Measurements from ENCODE around the gene RPGRIP1L.
A peak's percentile ranks its signal among the peaks of the same experiment; 100 is the strongest.

RPGRIP1L gene

GRCh38 chr16:53703590-53704444, at the start of gene RPGRIP1L, which contains the start of gene FTO:
Gene RPGRIP1L (minus strand): TSS chr16:53703859. CDS start chr16:53700723, 3,136 bp downstream.
Gene FTO (plus strand): TSS chr16:53704156.
- peak; percentile 97 for DNase-seq

DNA sequence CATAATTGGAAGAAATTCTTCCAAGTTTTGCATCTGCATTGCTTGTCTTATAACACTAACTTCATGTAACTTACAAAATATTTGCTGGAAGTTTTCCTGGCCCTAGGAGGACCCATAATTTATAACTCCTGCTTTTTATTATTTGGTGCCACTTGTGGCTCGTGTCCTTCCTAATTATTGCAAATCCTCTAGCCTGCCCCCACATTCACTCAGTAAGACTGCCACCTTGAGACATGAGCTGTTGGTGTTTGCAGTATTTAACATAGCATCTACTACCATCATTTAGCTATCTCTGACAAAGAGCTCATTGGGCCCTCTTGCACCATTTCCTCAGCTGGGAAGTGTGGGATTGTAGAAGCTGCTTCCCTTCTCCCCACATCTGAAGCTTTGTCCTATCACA, 49.8 kb upstream of the RPGRIP1L start:
- DNase-seq = no peak

DNA sequence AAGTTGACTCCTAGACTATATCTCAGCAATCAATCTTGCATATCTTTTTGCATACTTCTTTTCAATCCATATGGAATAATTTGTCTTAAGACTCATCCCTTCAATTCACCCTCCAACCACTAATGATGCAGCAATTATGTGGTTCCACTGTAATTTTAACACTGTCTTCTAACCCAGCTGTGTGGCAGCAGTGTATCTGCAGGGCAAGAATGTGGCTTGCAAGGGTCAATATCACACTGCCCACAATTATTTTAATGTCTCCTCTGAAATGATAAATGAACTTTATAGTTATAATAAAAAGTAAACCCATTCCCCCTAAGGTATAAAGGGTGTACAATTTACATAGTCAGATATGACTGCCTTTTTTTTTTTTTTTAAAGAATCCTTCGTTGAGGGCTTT, 48.9 kb upstream of the RPGRIP1L start:
- no peak for DNase-seq

DNA sequence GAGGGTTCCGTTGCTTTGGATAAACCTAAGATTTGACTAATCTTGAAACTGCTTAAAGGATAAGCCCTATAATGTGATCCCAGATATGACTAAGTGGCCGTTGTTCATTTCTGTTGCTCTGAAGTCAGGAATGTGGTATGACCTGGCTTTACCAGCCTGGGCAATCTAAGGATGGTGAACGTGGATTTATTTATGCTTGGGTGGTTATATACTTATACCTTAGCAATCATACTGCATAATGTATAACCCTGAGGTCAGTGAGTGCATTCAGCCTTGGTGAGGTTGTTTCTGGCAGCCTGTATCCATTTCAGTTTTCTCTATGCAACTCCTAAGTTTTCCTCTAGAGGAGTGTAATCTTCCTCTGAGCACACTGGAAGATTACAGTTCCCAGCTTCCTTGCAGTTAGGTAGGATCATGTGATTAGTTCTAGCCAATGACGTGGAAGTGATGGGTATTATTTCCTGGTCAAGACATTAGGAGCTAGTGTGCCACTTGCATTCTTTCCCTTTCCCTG, 42.2 kb upstream of the RPGRIP1L start:
- DNase-seq = no peak

DNA sequence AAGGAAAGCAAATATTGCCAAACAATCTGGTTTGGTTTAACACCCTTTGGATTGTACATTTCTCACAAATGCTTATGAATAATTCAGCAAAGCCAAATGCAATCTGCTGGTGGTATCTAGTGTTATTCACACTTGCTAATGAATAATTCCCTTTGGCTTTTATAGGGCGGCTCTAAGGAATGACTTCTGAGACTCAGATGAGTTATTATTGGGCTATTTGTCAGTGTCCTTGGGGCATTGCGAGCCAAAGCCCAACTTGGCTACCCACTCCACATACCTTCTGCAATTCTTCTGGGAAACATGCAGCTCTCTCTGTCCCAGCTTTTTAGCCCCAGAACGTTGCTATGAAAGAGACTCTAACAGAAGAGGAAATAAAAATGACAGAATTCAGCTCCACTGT, 41.4 kb upstream of the RPGRIP1L start:
- DNase-seq = no peak

GRCh38 chr16:53744449-53744848, 40.8 kb upstream of the RPGRIP1L start:
- DNase-seq = peak; percentile 25

DNA sequence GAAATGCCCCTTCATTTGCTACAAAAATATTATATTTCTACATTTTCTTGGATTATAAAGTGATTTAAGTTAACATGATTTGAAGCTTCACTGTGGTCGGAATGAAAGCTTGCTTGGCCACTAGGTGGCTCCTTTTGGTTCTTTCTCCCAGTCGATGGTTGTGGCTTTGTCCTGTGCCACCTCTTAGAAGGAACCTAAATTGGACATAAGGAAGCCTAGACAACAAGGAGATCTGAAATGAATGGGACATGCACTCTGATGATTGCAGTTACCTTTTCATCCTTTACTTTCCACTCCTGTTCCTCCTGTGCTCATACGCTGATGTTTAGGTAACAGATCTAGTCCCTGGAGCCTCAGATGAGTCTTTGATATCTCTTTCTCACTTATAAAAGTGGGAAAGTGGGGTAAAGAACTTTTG, 39.5 kb upstream of the RPGRIP1L start:
- DNase-seq = no peak

DNA sequence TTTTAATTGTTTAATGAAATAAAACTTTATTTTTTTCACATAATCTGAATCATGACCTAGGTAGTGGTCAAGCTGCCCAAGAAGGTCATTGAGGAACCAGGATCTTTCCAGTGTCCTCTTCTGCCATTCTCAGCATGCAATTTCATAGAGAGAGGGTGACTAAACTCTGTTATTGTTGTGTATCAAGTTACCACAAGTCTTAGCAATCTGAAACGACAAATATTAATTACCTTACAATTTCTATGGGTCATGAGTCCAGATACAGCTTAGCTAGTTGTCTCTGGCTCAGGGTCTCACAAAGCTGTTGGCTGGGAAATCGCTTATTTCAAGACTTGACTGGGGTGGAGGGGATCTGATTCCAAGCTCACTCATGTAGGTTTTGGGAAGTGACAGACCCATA, 37.9 kb upstream of the RPGRIP1L start:
- DNase-seq = no peak

DNA sequence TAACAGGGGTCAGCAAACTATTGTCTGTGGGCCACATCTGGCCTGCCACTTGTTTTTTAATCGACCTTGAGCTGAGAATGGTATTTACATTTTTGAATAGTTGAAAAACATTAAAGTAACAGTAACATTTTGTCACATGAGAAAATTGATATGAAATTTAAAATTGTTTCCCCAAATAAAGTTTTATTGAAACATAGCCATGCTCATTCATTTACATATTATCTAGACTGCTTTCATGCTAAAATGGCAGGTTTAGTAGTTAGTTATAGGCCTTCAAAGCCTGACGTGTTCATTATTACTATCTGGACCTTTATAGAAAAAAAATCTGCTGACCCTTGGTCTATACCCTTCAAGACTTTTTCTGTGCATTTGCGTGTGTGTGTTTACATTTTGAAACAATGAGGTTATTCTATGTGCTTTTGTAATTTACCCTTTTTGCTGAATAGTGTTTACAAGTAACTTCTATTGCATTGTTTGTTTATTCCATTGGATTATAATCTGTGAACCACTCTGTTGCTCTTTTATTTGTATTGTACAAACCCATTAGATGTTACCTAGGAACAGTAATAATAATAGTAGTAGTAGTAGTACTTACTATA, 37.4 kb upstream of the RPGRIP1L start:
- DNase-seq = no peak

DNA sequence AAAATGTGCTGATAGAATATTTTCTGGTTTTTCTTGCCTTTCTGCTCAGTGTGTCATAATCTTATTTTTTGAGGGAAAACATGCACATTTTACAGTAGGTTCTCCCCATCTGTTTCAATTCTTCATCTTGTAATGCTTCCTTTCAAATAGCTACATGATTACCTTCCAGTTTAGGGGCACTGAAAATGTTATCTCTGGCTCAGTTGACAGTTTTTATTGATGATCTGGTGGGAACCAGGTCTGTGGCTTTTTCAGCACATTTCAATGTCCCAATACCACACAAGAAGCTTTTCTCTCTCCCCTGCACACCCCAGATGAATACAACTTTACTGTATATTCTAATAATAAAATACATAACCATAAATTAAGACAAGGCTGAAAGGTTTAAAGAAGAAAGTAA, 36.8 kb upstream of the RPGRIP1L start:
- no peak for DNase-seq

GRCh38 chr16:53737552-53737951, 33.9 kb upstream of the RPGRIP1L start:
- no peak for DNase-seq

DNA sequence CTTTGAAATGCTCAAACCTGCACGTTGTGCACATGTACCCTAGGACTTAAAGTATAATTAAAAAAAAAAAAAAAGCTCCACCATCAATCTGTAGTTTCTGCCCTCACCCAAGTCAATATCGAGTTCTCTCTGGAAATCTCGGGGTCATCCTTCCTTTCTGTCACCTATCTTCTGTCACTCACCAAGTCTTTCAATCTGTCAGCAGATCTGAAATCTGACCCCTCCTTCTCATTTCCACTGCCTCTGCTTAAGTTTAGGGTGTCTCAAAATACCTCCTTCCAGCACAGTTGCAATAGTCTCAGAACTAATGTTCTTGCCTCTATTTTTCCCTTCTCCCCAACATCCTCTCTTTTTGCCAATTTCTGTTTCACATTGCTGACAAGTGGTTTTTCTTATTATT, 32.6 kb upstream of the RPGRIP1L start:
- DNase-seq = no peak

GRCh38 chr16:53734908-53735307, 31.2 kb upstream of the RPGRIP1L start:
- DNase-seq = no peak

DNA sequence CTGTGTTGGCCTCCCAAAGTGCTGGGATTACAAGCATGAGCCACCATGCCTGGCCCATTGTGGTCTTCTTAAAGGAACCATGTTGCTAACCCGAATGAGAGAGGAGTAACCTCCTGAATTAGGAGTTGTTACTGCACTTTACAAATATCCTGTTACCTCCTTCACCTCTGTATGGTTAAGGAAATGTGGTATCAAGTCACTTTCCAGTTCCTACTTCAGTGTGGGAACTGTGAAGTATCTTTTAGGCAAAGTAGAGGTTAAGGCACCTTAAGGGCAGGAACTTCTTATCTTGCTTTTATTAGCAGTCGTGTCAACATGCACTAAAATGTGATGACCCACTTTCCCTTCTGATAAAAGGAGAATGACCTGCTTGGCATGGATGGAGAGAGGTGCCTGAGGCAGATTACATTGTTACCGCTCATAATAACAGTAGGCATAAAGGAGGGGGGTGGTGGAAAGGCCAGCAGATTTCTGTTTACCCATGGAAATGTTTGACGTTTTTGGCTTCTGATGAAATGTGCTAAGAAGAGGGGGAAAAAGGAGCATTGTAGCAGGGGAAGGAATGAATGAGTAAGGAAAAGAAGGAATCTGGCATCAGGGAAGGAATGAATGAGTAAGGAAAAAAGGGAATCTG, 28.8 kb upstream of the RPGRIP1L start:
- no peak for DNase-seq

- DNase-seq = no peak
Measured at GRCh38 chr16:53730693-53731092, 27.0 kb upstream of the RPGRIP1L start.

DNA sequence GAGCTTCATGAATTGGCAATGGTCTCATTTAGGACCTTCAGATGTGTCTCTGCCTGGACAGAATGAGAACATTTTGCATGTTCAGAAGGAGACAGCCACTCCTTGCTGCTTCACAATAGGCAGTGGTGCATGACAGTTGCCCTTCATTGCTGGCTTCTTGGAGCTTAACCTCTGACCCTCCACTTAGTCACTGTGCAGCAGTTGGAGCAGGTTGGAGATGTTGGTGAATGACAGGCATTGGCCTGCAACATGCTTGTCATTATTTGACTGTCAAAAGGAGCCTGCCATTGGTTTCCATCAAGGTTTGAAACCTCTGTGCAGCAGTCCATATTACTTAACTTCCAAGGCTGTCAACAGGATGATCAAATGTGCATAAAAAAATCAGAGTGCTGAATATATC, 23.0 kb upstream of the RPGRIP1L start:
- no peak for DNase-seq

DNA sequence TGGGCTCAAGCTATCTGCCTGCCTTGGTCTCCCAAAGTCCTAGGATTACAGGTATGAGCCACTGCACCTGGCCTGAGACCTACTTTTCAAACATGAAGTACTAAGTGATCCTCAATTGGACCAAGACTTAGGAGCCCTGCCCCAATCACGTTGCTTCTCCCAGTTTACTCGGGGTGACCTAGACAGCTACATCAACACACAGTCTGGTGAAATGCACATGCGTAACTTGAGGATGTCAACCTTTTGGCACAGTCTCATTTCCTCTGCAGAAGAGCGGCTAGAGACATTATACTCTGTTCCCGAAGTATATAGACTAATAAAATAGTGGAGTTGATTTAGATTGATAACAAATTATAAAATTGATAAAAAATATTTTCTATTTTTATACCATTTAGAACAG, 17.4 kb upstream of the RPGRIP1L start:
- DNase-seq = no peak

DNA sequence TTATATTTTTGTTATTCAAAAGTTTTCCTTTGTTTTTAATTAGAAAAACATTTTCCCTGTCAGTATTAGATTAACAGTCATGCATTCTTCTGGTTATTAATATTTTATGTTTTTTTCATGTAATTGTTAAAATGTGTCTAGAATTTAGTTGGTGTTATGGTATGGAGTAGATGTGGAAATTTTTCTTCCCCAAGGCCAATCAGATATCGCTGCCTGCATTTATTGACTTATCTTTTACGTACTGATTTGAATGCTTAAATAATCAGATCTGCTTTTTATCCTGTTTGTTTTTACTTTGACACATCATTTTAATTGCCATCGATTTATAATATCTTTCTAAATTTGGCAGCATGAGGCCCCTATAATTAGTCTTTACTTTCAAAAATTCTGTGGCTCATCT, 13.9 kb upstream of the RPGRIP1L start:
- no peak for DNase-seq

GRCh38 chr16:53715023-53715384, 11.3 kb upstream of the RPGRIP1L start:
- no peak for DNase-seq

DNA sequence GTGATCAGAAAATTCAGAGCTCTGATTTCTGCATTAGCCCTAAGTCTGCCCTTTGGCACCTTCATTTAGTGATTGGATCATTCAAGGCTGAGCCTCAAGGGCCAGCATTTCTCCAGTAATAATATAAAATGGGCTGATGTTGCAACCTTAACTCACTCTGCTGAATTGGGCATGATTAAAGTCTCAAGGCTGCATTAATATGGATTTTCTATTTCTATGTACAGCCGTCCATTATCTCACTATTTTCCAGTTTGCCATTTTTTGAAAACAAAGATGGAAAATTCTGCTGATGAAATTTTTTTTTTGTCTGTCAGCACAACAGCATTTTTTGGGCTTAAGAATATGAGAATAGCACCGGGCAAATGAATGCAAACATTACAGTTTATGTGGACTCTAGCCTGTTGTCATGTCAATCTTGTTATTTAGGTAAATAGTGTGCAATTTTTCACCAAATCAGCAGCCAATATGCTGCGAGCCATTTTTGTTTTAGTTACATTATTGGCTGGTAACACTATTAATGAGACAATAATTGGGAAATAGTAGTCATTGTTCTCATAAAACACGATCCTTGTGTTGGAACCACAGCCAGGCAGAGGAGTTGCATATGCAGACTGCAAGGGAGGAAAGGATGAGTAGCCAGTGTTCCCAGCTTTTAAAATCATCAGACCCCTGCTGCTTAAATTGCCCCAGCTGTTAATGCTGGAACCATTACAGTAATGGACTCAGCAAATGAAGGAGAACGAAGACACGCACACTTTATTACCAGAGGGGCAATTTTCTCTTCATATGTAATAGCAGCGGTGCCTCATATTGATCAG, 10.8 kb upstream of the RPGRIP1L start:
- no peak for DNase-seq

GRCh38 chr16:53713403-53714204, 9.9 kb upstream of the RPGRIP1L start:
- no peak for DNase-seq

- DNase-seq = no peak
Measured at GRCh38 chr16:53712065-53712464, 8.4 kb upstream of the RPGRIP1L start.

Measured in activated CD8-positive, alpha-beta memory T cell treated with anti-CD3 and anti-CD28 coated beads, Interleukin-2, amount 50 U/mL, for 4 hours (primary cell).